Uterus (tissue), 4 donors: Measurements from ENCODE around the gene PHLDB3. TPM values are rescaled to one million over a fixed set of nuclear protein-coding genes. Genes with fewer than 3 reads are reported as not detected.

ENCODE experiments used
- DNase-seq, 2 donors: peaks; one replicate each; pipeline ENCODE4 v3.0.0-alpha.2; 2019 to 2020
- H3K27ac ChIP-seq, 2 donors: fragments of 200-600 bp; sonication (generic); 1 replicate in 1 of 2; 2 replicates in 1 of 2; pipeline ENCODE4 v1.5.1; 2016 to 2018
- H3K27me3 ChIP-seq, 2 donors: fragments of 200-600 bp; sonication (generic); one replicate each; pipeline ENCODE4 v1.5.1; 2018 to 2019; ENCODE audit warnings: control low read depth in 1 of 2
- H3K36me3 ChIP-seq, 2 donors: fragments of 200-600 bp; sonication (generic); one replicate each; pipeline ENCODE4 v1.5.1; 2019; ENCODE audit warnings: control low read depth in 1 of 2
- H3K4me1 ChIP-seq, 2 donors: fragments of 200-600 bp; sonication (generic); one replicate each; pipeline ENCODE4 v1.5.1; 2018 to 2019; ENCODE audit warnings: control low read depth in 1 of 2
- H3K4me3 ChIP-seq, 2 donors: fragments of 200-600 bp; sonication (generic); 1 replicate in 1 of 2; 2 replicates in 1 of 2; pipeline ENCODE4 v1.5.1; 2018 to 2019; ENCODE audit warnings: mild to moderate bottlenecking in 1 of 2
- H3K9me3 ChIP-seq, 2 donors: fragments of 200-600 bp; sonication (generic); one replicate each; pipeline ENCODE4 v1.5.1; 2019; ENCODE audit warnings: control low read depth in 1 of 2
- CTCF ChIP-seq, 4 experiments: fragments of 200-600 bp in 2 of 4; fragments of 450-650 bp in 2 of 4; sonication (generic) in 2 of 4; IDR thresholded peaks; one replicate each; pipeline ENCODE4 v1.5.1; 2016 to 2019; ENCODE audit warnings: antibody characterized with exemption in 4 of 4, mild to moderate bottlenecking in 2 of 4, moderate library complexity in 1 of 4
- POLR2A ChIP-seq, 2 donors: fragments of 450-650 bp; IDR thresholded peaks; one replicate each; pipeline ENCODE4 v1.6.1; 2016; ENCODE audit warnings: antibody characterized with exemption in 2 of 2, mild to moderate bottlenecking in 1 of 2, moderate library complexity in 1 of 2
- intact Hi-C: fragments of 100-400 bp; cut with DNase I; formaldehyde crosslinking; loops from one replicate; pipeline ENCODE4 v1.15.1; 2023; ENCODE audit warnings: low total_unique reads
- total RNA-seq, 4 donors: library from RNA; depleted of rRNA in 3 of 4; stranded (reverse); fragments of >200 nt in 3 of 4; gene quantifications; one replicate each; pipeline versions ENCODE4 v1.1.0 to v1.2.4, GENCODE V29; 2014 to 2023
- donor health status: DM: yes; HTN: yes; CAD: no.

The PHLDB3 gene
- total RNA-seq, 4 donors from 2014 or later: 0.51 to 27.1 (median 6.1) TPM

- intact Hi-C loops: no loop called here
- Histone ChIP-seq H3K27ac (no peak overlapping the region), H3K4me3 (no peak overlapping the region), H3K9me3 (peaks cover 0 to 5% of the 10 kb centered on the region in 2 donors), H3K27me3 (no peaks in the 10 kb centered on the region), H3K4me1 (no peaks in the 10 kb centered on the region), H3K36me3 (no peaks in the 10 kb centered on the region)
- no peak for DNase-seq
- TF ChIP-seq CTCF (IDR thresholded peaks at IDR 0.05): no peak
- no peak for TF ChIP-seq POLR2A (IDR thresholded peaks at IDR 0.05)
Observed at GRCh38 chr19:43541920-43542650, 37.5 kb upstream of the PHLDB3 start.

GRCh38 chr19:43540381-43540780 lies 35.8 kb upstream of the PHLDB3 start:
- DNase-seq: no peak
- intact Hi-C loops: no loop called here
- Histone ChIP-seq H3K36me3 (no peaks in the 10 kb centered on the region), H3K4me1 (peaks cover 0 to 3% of the 10 kb centered on the region in 2 donors), H3K9me3 (peaks cover 0 to 5% of the 10 kb centered on the region in 2 donors), H3K27ac (no peak overlapping the region), H3K4me3 (no peak overlapping the region), H3K27me3 (no peaks in the 10 kb centered on the region)
- TF ChIP-seq POLR2A (IDR thresholded peaks at IDR 0.05) (no peak), CTCF (IDR thresholded peaks at IDR 0.05) (no peak)

- H3K27me3 ChIP-seq: no peaks in the 10 kb centered on the region
- TF ChIP-seq CTCF (IDR thresholded peaks at IDR 0.05) (no peak), POLR2A (IDR thresholded peaks at IDR 0.05) (no peak)
- peaks cover 0 to 5% of the 10 kb centered on the region in 2 donors for H3K9me3 ChIP-seq
- H3K36me3 ChIP-seq: no peaks in the 10 kb centered on the region
- no peak overlapping the region for H3K4me3 ChIP-seq
- no peak overlapping the region for H3K27ac ChIP-seq
- peaks cover 0 to 4% of the 10 kb centered on the region in 2 donors for H3K4me1 ChIP-seq
- no peak for DNase-seq
- intact Hi-C loops: no loop called here
Observed at GRCh38 chr19:43538922-43539321, 34.4 kb upstream of the PHLDB3 start.

GRCh38 chr19:43534816-43535761 lies 30.5 kb upstream of the PHLDB3 start:
- Histone ChIP-seq H3K36me3 (no peaks in the 10 kb centered on the region), H3K27ac (peak overlapping the region; percentile 90 to 96), H3K4me1 (peaks cover 0 to 4% of the 10 kb centered on the region in 2 donors), H3K4me3 (no peak overlapping the region), H3K27me3 (no peaks in the 10 kb centered on the region), H3K9me3 (peaks cover 0 to 5% of the 10 kb centered on the region in 2 donors)
- peak; percentile 70 to 73 for DNase-seq
- TF ChIP-seq CTCF (IDR thresholded peaks at IDR 0.05) (peak; percentile 34 to 64 (median 48)), POLR2A (IDR thresholded peaks at IDR 0.05) (no peak)
- intact Hi-C loops: no loop called here
